Esophagus muscularis mucosa (tissue), 3 donors: ENCODE results near the gene PPFIBP1.

Experiments used
- CTCF ChIP-seq, 3 experiments: fragments of 200-600 bp in 2 of 3; fragments of 450-650 bp in 1 of 3; sonication (generic) in 2 of 3; IDR thresholded peaks; one replicate each; pipeline ENCODE4 v1.5.1; 2017 to 2019; ENCODE audit warnings: antibody characterized with exemption in 3 of 3, mild to moderate bottlenecking in 2 of 3, moderate library complexity in 1 of 3
- EP300 ChIP-seq: sonication (generic); formaldehyde crosslinking; IDR thresholded peaks from one replicate; pipeline ENCODE4 v1.6.1; 2017; ENCODE audit warnings: antibody characterized with exemption

GRCh38 chr12:27624586-27624985 lies 100.6 kb downstream of the PPFIBP1 start:
- TF ChIP-seq CTCF (IDR thresholded peaks at IDR 0.05), result no peak
- no peak for TF ChIP-seq EP300
